NB4 (cell line): ENCODE results near the gene WNK3.

Source experiments
- CTCF ChIP-seq: IDR thresholded peaks from one replicate; pipeline ENCODE4 v1.5.1; 2012; ENCODE audit warnings: low read depth, low read length
- POLR2A ChIP-seq: IDR thresholded peaks from 2 replicates; pipeline ENCODE4 v1.6.1; 2011; ENCODE audit warnings: mild to moderate bottlenecking; ENCODE audit not compliant: insufficient read length; ENCODE audit errors: extremely low read depth
- TF ChIP-seq, protein P1 (sequence below): IDR thresholded peaks from 2 replicates; pipeline ENCODE4 v1.6.1; 2011; ENCODE audit warnings: low read depth, low read length

DNA sequence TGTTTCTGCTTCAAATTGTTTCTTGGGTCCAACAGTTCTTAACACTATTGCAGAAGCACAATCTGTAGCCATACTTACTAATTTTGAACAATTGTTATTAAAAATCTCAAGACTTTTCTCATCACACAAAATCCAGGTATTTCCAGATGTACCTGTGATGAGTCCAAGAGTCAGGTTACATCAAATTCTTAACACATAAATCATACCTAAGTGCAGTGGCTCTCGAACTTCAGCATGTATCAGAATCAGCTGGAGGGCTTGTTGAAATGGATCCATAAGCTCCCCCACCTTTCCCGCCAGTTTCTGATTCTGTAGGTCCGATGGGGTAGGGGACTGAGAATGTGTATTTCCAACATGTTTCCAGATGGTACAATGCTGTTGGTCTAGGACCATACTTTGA, 185.4 kb downstream of the WNK3 start:
- no peak for TF ChIP-seq POLR2A
- TF ChIP-seq CTCF = no peak
- TF ChIP-seq, protein P1, sequence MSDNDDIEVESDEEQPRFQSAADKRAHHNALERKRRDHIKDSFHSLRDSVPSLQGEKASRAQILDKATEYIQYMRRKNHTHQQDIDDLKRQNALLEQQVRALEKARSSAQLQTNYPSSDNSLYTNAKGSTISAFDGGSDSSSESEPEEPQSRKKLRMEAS = no peak
